Uterus (tissue), 2 donors: ENCODE results near the gene TMEM233.

Experiments used
- CTCF ChIP-seq, 4 experiments: fragments of 200-600 bp in 2 of 4; fragments of 450-650 bp in 2 of 4; sonication (generic) in 2 of 4; IDR thresholded peaks; one replicate each; pipeline ENCODE4 v1.5.1; 2016 to 2019; ENCODE audit warnings: antibody characterized with exemption in 4 of 4, mild to moderate bottlenecking in 2 of 4, moderate library complexity in 1 of 4
- POLR2A ChIP-seq, 2 donors: fragments of 450-650 bp; IDR thresholded peaks; one replicate each; pipeline ENCODE4 v1.6.1; 2016; ENCODE audit warnings: antibody characterized with exemption in 2 of 2, mild to moderate bottlenecking in 1 of 2, moderate library complexity in 1 of 2

DNA sequence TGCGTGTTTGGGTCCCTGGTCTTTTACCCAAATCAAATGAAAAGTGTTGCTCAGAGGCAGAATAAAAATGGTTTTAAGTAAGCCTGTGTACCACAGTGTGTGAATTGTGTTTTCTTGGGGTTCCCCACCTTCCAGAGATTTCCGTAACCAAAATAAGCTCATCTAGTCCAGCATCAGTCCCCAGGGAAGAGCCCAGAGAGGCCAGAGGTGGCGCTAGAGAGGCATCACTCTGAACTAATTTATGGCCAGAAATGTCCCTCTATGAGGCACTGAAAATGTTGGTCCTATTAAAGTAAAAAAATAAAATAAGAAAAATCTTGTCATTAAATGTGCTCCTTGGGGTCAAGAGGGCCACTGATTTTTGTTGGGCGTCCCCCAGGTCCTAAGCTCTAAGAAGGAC is 49.4 kb downstream of the TMEM233 start:
- no peak for TF ChIP-seq POLR2A (IDR thresholded peaks at IDR 0.05)
- TF ChIP-seq CTCF (IDR thresholded peaks at IDR 0.05), result no peak
